OCI-LY3 (cell line): ENCODE data around the gene PLIN4.

ENCODE experiments used
- CTCF ChIP-seq: fragments of 200-600, 300-600 bp; sonication (generic); IDR thresholded peaks from 2 replicates; pipeline ENCODE4 v1.5.1; 2014; ENCODE audit warnings: antibody characterized with exemption, low read length, low read depth
- EZH2phosphoT487 ChIP-seq: fragments of 200-600 bp; shearing (Covaris generic); IDR thresholded peaks from 2 replicates; pipeline ENCODE4 v1.6.1; 2018; ENCODE audit warnings: antibody characterized with exemption, mixed run types, low read depth

DNA sequence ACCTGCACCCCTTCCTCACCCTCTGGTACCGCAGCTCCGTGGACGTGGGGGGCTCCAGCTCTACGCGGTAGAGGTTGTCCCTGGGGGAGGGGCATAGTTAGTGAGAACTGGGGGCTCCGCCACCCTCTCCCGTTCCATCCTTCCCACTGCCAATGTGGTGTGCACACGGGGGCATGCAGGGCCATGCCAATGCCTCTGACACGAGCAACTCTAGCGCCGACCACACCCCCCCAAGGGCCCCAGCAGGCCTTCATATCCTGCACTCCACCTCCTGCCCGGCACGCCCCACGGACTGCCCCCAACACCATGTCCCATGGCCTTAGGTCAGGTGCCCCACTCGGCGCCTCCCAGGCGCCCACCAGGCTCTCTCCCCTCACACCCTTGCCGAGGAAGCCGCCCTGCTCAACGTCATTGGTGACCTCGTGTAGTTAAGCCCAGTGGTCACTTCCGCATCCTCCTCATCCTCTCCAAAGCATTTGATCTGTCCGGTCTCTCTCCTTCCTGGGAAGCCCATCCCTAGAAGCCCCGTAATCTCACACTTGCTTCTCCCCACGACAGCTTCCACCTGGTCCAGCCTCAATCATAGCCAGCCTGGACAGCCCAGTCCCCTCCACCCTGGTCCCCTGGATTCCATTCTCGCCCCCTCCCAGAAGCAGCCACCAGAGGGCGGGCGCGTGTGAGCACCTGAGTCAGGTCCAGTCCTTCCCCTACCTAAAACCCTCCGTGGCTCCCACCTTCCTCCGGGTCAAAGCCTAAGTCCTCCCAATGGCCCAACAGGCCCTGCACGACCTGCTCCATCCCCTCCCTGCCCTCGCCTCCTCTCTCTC, 39.1 kb upstream of the PLIN4 start:
- TF ChIP-seq CTCF (peak; percentile 35), EZH2phosphoT487 (no peak)
